K562 (cell line): ENCODE results near the gene HPD. TPM values are rescaled to one million over a fixed set of nuclear protein-coding genes. Genes with fewer than 3 reads are reported as not detected.
"Not testable (repeated sequence)": the region's sequence is repeated elsewhere in the genome, so short reads cannot be mapped to it uniquely, and the experiment has no call there.

Experiments used
- ATAC-seq: fragments of 200-7000 bp; cut with Tn5 transposase; 3 replicates; pipeline ENCODE4 v1.9.1; 2020; ENCODE audit warnings: moderate library complexity
- BruUV-seq: library from RNA; stranded (reverse); fragments of 400-500 nt; replicated peaks from 2 replicates; lab custom pipeline; 2021; lab: Mats Ljungman, UMichigan
- CTCF ChIA-PET: fragments of 300-600 bp; formaldehyde crosslinking; extraction: SDS; loops from one replicate; lab custom pipeline; 2021; ENCODE audit warnings: low intra/inter-chr PET ratio; lab: Yijun Ruan, JAX
- POLR2A ChIA-PET: fragments of 300-600, 350-650 bp; sonication (Branson Sonifier 250); formaldehyde crosslinking; extraction: SDS; loops from one replicate; lab custom pipeline; 2021; ENCODE audit warnings: antibody characterized with exemption, inconsistent platforms; lab: Yijun Ruan, JAX
- DNase-seq, 4 experiments: peaks; one replicate each; pipeline versions ENCODE4 v3.0.0 to v3.0.0-alpha.2; 2011 to 2018; ENCODE audit warnings: low spot score in 3 of 4, mixed read lengths in 3 of 4; ENCODE audit errors: extremely low read depth in 1 of 4
- FAIRE-seq: peaks from 2 replicates; lab custom pipeline; 2011; peaks lifted over from hg19 to GRCh38; lab: Jason Lieb, UNC
- H2AFZ ChIP-seq: 2 replicates; pipeline ENCODE4 v1.6.0; 2011; ENCODE audit warnings: low read depth, low read length, control low read depth, inconsistent platforms
- H3K27ac ChIP-seq: fragments of 200-600 bp; 3 replicates; pipeline ENCODE4 v1.8.0; 2011; ENCODE audit warnings: low read depth, mild to moderate bottlenecking, control low read depth, inconsistent platforms, low read length, moderate library complexity, mixed read lengths; ENCODE audit errors: extremely low read depth
- H3K27me3 ChIP-seq, 2 experiments: fragments of 300-600 bp in 1 of 2; 2 replicates in 1 of 2; 3 replicates in 1 of 2; pipeline versions ENCODE4 v1.6.0 to v1.8.0; 2011; ENCODE audit warnings: inconsistent platforms in 2 of 2, low read length in 2 of 2, mild to moderate bottlenecking in 1 of 2, mixed read lengths in 1 of 2, moderate library complexity in 1 of 2; ENCODE audit not compliant: control insufficient read depth in 2 of 2, insufficient read depth in 2 of 2
- H3K36me3 ChIP-seq: fragments of 300-600 bp; 3 replicates; pipeline ENCODE4 v1.8.0; 2011; ENCODE audit warnings: mild to moderate bottlenecking, low read length, inconsistent platforms; ENCODE audit not compliant: control insufficient read depth, insufficient read depth
- H3K4me1 ChIP-seq, 2 experiments: fragments of 200-600 bp in 1 of 2; replicated peaks in 1 of 2; 2 replicates in 1 of 2; 3 replicates in 1 of 2; pipeline versions ENCODE4 v1.5.1 to v1.8.0; 2011; ENCODE audit warnings: inconsistent platforms in 2 of 2, low read length in 2 of 2, mild to moderate bottlenecking in 1 of 2, mixed read lengths in 1 of 2, moderate library complexity in 1 of 2; ENCODE audit not compliant: control insufficient read depth in 2 of 2, insufficient read depth in 2 of 2
- H3K4me2 ChIP-seq: 2 replicates; pipeline ENCODE4 v1.6.1; 2011; ENCODE audit warnings: low read length, control low read depth, inconsistent platforms, mixed read lengths; ENCODE audit not compliant: insufficient read depth
- H3K4me3 ChIP-seq: fragments of 200-600 bp; sonication (generic), shearing (Covaris generic); 2 replicates; pipeline ENCODE4 v1.5.1; 2016; ENCODE audit warnings: control low read depth, inconsistent platforms
- H3K79me2 ChIP-seq: fragments of 200-600 bp; 3 replicates; pipeline ENCODE4 v1.8.0; 2011; ENCODE audit warnings: low read length, inconsistent platforms; ENCODE audit not compliant: control insufficient read depth, insufficient read depth
- H3K9ac ChIP-seq, 2 experiments: 2 replicates each; pipeline versions ENCODE4 v1.6.0 to v1.6.1; 2011; ENCODE audit warnings: low read depth in 2 of 2, low read length in 2 of 2, control low read depth in 1 of 2, inconsistent platforms in 1 of 2, mild to moderate bottlenecking in 1 of 2, mixed read lengths in 1 of 2; ENCODE audit not compliant: insufficient read depth in 1 of 2
- H3K9me1 ChIP-seq: one replicate; pipeline ENCODE4 v1.6.0; 2011; ENCODE audit warnings: inconsistent platforms, mild to moderate bottlenecking, low read length, moderate library complexity; ENCODE audit not compliant: control insufficient read depth, insufficient read depth
- H3K9me3 ChIP-seq: replicated peaks from 2 replicates; pipeline ENCODE4 v1.5.1; 2011; ENCODE audit warnings: low read depth, low read length, inconsistent platforms; ENCODE audit not compliant: control insufficient read depth, insufficient read depth
- H4K20me1 ChIP-seq: replicated peaks from 2 replicates; pipeline ENCODE4 v1.6.1; 2011; ENCODE audit warnings: low read length, inconsistent platforms, mixed read lengths; ENCODE audit not compliant: control insufficient read depth, insufficient read depth
- ATF3 ChIP-seq, 2 experiments: fragments of 450-650 bp in 1 of 2; sonication (generic) in 1 of 2; formaldehyde crosslinking in 1 of 2; IDR thresholded peaks in 1 of 2; conservative IDR thresholded peaks in 1 of 2; 2 replicates each; pipeline versions ENCODE4 v1.6.1 to v1.8.1; 2016 to 2023; ENCODE audit warnings: mild to moderate bottlenecking in 2 of 2, moderate library complexity in 2 of 2, inconsistent platforms in 1 of 2, missing genetic modification reagents in 1 of 2
- FOSL1 ChIP-seq: fragments of 200-800 bp; sonication (Bioruptor generic); conservative IDR thresholded peaks from 2 replicates; pipeline ENCODE4 v1.6.1; 2016; ENCODE audit warnings: missing genetic modification characterization, missing compliant biosample characterization
- JUND ChIP-seq, 2 experiments: IDR thresholded peaks; 2 replicates in 1 of 2; 3 replicates in 1 of 2; pipeline ENCODE4 v1.6.1; 2011; ENCODE audit warnings: borderline replicate concordance in 2 of 2, low read depth in 2 of 2, low read length in 2 of 2, improper control_type of control experiment in 1 of 2, missing biosample characterization in 1 of 2, missing genetic modification characterization in 1 of 2, missing genetic modification reagents in 1 of 2
- WGBS: fragments of 100-300 bp; shearing (Covaris generic); methylation state at CpG from one replicate; pipeline ENCODE4 v1.1.6; 2016; ENCODE audit warnings: low coverage, mixed read lengths; ENCODE audit not compliant: insufficient coverage; ENCODE audit errors: missing lambda C conversion rate; 5-methylcytosine and 5-hydroxymethylcytosine counted together
- in situ Hi-C: fragments of 300-500 bp; cut with MboI; formaldehyde crosslinking; loops from 4 replicates; pipeline ENCODE4 v1.15.0; 2018; ENCODE audit warnings: inconsistent platforms, mixed read lengths
- intact Hi-C: fragments of 100-400 bp; cut with micrococcal nuclease; formaldehyde crosslinking; loops from 2 replicates; pipeline ENCODE4 v1.14.2; 2022
- polyA plus RNA-seq, 8 experiments: library from polyadenylated mRNA; depleted of rRNA in 4 of 8; stranded (reverse) in 5 of 8; unstranded in 3 of 8; fragments of >200 nt; fragmentation: Nextera tagmentation in 2 of 8; fragmentation: Illumina TruSeq in 1 of 8; extraction: Ambion mirVana in 2 of 8; extraction: Trizol in 1 of 8; gene quantifications; 2 replicates each; pipeline versions ENCODE4 v1.2.1 to v1.2.3, GENCODE V29; 2011 to 2014; ENCODE audit warnings: inconsistent platforms in 1 of 8, missing spikeins in 1 of 8
- total RNA-seq, 7 experiments: library from RNA; depleted of rRNA in 6 of 7; stranded (reverse); fragments of >200 nt in 6 of 7; fragmentation: Illumina TruSeq in 2 of 7; extraction: Trizol in 2 of 7; gene quantifications; 2 replicates each; pipeline versions ENCODE4 v1.2.1 to v1.2.3, GENCODE V29; 2011 to 2021; ENCODE audit warnings: low replicate concordance in 1 of 7
- TF ChIP-seq, protein P1 (sequence below): fragments of 250-450 bp; sonication (Bioruptor Pico); IDR thresholded peaks from 2 replicates; pipeline ENCODE4 v1.8.0; 2022; ENCODE audit warnings: moderate library complexity, mild to moderate bottlenecking, inconsistent platforms
- TF ChIP-seq, protein P2 (sequence below): sonication (generic); formaldehyde crosslinking; IDR thresholded peaks from 2 replicates; pipeline ENCODE4 v1.8.0; 2023; ENCODE audit warnings: missing genetic modification reagents, mild to moderate bottlenecking, borderline replicate concordance

Gene HPD
- total and polyA plus RNA-seq, 9 of the 15 experiments (the other 6 are each of a cell fraction or from before 2014, with no cell fraction given): 0.06 to 0.29 (median 0.07) TPM; not detected in 4

- TF ChIP-seq, protein P1, sequence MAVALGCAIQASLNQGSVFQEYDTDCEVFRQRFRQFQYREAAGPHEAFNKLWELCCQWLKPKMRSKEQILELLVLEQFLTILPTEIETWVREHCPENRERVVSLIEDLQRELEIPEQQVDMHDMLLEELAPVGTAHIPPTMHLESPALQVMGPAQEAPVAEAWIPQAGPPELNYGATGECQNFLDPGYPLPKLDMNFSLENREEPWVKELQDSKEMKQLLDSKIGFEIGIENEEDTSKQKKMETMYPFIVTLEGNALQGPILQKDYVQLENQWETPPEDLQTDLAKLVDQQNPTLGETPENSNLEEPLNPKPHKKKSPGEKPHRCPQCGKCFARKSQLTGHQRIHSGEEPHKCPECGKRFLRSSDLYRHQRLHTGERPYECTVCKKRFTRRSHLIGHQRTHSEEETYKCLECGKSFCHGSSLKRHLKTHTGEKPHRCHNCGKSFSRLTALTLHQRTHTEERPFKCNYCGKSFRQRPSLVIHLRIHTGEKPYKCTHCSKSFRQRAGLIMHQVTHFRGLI: no peak
- TF ChIP-seq, protein P2, sequence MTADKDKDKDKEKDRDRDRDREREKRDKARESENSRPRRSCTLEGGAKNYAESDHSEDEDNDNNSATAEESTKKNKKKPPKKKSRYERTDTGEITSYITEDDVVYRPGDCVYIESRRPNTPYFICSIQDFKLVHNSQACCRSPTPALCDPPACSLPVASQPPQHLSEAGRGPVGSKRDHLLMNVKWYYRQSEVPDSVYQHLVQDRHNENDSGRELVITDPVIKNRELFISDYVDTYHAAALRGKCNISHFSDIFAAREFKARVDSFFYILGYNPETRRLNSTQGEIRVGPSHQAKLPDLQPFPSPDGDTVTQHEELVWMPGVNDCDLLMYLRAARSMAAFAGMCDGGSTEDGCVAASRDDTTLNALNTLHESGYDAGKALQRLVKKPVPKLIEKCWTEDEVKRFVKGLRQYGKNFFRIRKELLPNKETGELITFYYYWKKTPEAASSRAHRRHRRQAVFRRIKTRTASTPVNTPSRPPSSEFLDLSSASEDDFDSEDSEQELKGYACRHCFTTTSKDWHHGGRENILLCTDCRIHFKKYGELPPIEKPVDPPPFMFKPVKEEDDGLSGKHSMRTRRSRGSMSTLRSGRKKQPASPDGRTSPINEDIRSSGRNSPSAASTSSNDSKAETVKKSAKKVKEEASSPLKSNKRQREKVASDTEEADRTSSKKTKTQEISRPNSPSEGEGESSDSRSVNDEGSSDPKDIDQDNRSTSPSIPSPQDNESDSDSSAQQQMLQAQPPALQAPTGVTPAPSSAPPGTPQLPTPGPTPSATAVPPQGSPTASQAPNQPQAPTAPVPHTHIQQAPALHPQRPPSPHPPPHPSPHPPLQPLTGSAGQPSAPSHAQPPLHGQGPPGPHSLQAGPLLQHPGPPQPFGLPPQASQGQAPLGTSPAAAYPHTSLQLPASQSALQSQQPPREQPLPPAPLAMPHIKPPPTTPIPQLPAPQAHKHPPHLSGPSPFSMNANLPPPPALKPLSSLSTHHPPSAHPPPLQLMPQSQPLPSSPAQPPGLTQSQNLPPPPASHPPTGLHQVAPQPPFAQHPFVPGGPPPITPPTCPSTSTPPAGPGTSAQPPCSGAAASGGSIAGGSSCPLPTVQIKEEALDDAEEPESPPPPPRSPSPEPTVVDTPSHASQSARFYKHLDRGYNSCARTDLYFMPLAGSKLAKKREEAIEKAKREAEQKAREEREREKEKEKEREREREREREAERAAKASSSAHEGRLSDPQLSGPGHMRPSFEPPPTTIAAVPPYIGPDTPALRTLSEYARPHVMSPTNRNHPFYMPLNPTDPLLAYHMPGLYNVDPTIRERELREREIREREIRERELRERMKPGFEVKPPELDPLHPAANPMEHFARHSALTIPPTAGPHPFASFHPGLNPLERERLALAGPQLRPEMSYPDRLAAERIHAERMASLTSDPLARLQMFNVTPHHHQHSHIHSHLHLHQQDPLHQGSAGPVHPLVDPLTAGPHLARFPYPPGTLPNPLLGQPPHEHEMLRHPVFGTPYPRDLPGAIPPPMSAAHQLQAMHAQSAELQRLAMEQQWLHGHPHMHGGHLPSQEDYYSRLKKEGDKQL (CRISPR knock-in tag): no peak
Measured at GRCh38 chr12:121888083-121888477, 29.4 kb upstream of the HPD start (continued).

- Histone ChIP-seq H3K4me1 (peaks cover 14% of the 10 kb centered on the region in 2 experiments; a peak in 4 of 5 replicates), H3K79me2 (peaks cover 16% of the 10 kb centered on the region)
- H3K9me3 ChIP-seq; FAIRE-seq; H3K4me3 ChIP-seq; BruUV-seq; H2AFZ ChIP-seq; H3K9ac ChIP-seq; H3K27ac ChIP-seq; H4K20me1 ChIP-seq; H3K9me1 ChIP-seq; H3K36me3 ChIP-seq; H3K27me3 ChIP-seq; DNase-seq; H3K4me2 ChIP-seq; ATAC-seq; CTCF ChIA-PET; TF ChIP-seq ATF3 (CRISPR knock-in tag; conservative IDR thresholded peaks at IDR 0.05); JUND (tag; IDR thresholded peaks at IDR 0.05; ENCODE audit: borderline replicate concordance, low read depth, low read length): not testable (repeated sequence)
- intact Hi-C loops (loop anchor here (5.0 kb wide), 1 partner anchor 188 kb away; no protein-coding TSS in a partner anchor), in situ Hi-C loops (loop anchor here (5.0 kb wide), 2 partner anchors 88 to 183 kb away; no protein-coding TSS in a partner anchor)
- TF ChIP-seq FOSL1 (tag): peak; percentile 49
- TF ChIP-seq ATF3 (IDR thresholded peaks at IDR 0.05): peak; percentile 75
- TF ChIP-seq JUND (IDR thresholded peaks at IDR 0.05; ENCODE audit: borderline replicate concordance, low read depth, low read length): peak; percentile 22; the same call in 1 of the 2 replicates
- 67% methylated on average over 10 of the region's 11 CpGs for WGBS
- POLR2A ChIA-PET: interaction anchor here (0.6 kb wide), 1 partner anchor 636 kb away, joined by 3 read pairs; no protein-coding TSS in a partner anchor
Measured at GRCh38 chr12:121885129-121885528, 26.5 kb upstream of the HPD start.
